Measurements from ENCODE around the gene TRAF7.
A peak's percentile ranks its signal among the peaks of the same experiment; 100 is the strongest.
"Not testable (repeated sequence)": the region's sequence is repeated elsewhere in the genome, so short reads cannot be mapped to it uniquely, and the experiment has no call there.

TRAF7 gene

GRCh38 chr16:2122934-2123683, 32.5 kb upstream of the TRAF7 start:
- DNase-seq: not testable (repeated sequence)

GRCh38 chr16:2123706-2124376, 31.7 kb upstream of the TRAF7 start:
- not testable (repeated sequence) for DNase-seq

GRCh38 chr16:2124377-2124693, 31.2 kb upstream of the TRAF7 start:
- not testable (repeated sequence) for DNase-seq

- peak; percentile 16 for DNase-seq
Measured at GRCh38 chr16:2124694-2125444, 30.7 kb upstream of the TRAF7 start.

- DNase-seq: not testable (repeated sequence)
Measured at GRCh38 chr16:2125609-2126008, 30.0 kb upstream of the TRAF7 start.

GRCh38 chr16:2126161-2126743, 29.3 kb upstream of the TRAF7 start:
- DNase-seq: not testable (repeated sequence)

GRCh38 chr16:2126928-2127556, 28.5 kb upstream of the TRAF7 start:
- not testable (repeated sequence) for DNase-seq

- peak; percentile 20 for DNase-seq
Measured at GRCh38 chr16:2127630-2128280, 27.8 kb upstream of the TRAF7 start.

- DNase-seq: not testable (repeated sequence)
Measured at GRCh38 chr16:2129251-2129650, 26.3 kb upstream of the TRAF7 start.

GRCh38 chr16:2129890-2130447, 25.6 kb upstream of the TRAF7 start:
- not testable (repeated sequence) for DNase-seq

- not testable (repeated sequence) for DNase-seq
Measured at GRCh38 chr16:2133797-2134196, 21.8 kb upstream of the TRAF7 start.

- not testable (repeated sequence) for DNase-seq
Measured at GRCh38 chr16:2135071-2135470, 20.5 kb upstream of the TRAF7 start.

GRCh38 chr16:2135770-2136490, 19.7 kb upstream of the TRAF7 start, which contains the start of gene PKD1:
Gene PKD1 (minus strand): TSS chr16:2135898. CDS start chr16:2135689, 209 bp downstream.
- peak; percentile 89 for DNase-seq

GRCh38 chr16:2142942-2143877, 12.4 kb upstream of the TRAF7 start:
- DNase-seq: no peak

- no peak for DNase-seq
Measured at GRCh38 chr16:2143878-2144485, 11.6 kb upstream of the TRAF7 start.

GRCh38 chr16:2145843-2146242, 9.7 kb upstream of the TRAF7 start:
- no peak for DNase-seq

GRCh38 chr16:2147378-2147777, 8.2 kb upstream of the TRAF7 start:
- no peak for DNase-seq

- peak; percentile 68 for DNase-seq
Measured at GRCh38 chr16:2147981-2148671, 7.5 kb upstream of the TRAF7 start, which contains the start of gene RAB26. Gene RAB26 (plus strand): TSS chr16:2148625. CDS start chr16:2148784, 159 bp downstream.

All from hematopoietic multipotent progenitor cell treated with erythropoietin and hydrocortisone succinate and interleukin-3 and kit ligand, for 8 days (in vitro differentiated cells).